NCI-H2171 (cell line): Measurements from ENCODE around the gene PRPSAP1.
A peak's percentile ranks its signal among the peaks of the same experiment; 100 is the strongest.
"Not testable (repeated sequence)": the region's sequence is repeated elsewhere in the genome, so short reads cannot be mapped to it uniquely, and the experiment has no call there.

Source experiments
- DNase-seq: peaks from one replicate; lab custom pipeline; 2025; lab: John Stamatoyannopoulos, UW

PRPSAP1 gene

DNA sequence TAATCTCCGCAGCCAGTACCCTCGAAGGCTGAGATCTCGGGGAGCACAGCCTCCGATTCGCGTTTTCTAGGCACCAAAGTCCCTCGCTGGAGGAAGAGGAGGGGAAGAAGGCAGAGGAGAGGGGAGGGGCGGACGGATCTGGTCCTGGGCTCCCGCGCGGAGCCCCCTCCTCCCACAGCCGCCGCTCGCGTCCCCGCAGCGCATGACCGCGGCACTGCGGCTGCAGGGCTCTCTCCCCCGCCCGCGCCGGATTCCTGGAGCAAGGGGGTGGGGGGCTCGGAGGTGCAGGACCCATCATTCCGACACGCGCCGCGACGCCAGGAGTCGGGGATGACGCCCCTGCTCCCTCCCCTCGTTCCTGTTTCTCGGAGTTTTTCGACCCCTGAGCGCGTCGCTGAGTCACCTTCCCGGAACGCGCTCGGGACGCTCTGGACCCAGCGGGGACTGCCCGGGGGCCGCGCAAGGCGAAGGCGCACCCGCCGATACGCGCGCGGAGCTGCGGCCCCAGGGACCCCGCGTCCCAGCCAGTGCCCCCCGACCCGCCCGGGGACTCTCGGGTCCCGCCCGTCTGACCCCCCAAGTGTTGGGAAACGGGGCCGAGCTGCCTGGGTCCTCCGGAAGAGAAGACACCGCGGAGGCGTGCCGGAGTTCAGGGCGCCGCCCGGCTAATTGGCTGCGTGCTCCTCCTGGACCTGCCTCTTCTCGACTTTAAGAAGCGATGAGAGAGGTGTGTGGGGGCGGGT lies 29.3 kb upstream of the PRPSAP1 start:
- no peak for DNase-seq

DNA sequence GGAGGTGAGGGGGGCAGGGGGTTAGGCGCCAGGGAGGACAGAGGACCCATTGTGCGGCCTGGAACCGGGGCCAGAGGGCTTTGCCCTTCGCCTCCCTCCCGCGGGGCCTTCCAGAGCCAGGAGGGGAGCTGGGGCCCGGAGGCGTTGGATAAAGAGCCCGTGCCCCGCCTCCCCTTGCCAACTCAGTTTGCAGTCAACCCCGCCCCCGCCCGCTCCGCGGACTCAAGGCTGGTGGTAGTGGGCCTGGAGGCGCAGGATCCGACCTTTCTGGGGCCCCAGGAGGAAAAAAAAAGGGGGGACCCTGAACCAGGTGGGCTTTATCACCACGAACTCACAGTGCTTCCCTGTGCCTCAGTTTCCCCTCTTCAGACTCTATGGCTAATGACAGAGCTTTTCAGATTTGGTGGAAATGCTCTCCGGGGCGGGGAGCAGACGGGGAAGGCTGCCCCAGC lies 28.7 kb upstream of the PRPSAP1 start:
- DNase-seq, result no peak

DNA sequence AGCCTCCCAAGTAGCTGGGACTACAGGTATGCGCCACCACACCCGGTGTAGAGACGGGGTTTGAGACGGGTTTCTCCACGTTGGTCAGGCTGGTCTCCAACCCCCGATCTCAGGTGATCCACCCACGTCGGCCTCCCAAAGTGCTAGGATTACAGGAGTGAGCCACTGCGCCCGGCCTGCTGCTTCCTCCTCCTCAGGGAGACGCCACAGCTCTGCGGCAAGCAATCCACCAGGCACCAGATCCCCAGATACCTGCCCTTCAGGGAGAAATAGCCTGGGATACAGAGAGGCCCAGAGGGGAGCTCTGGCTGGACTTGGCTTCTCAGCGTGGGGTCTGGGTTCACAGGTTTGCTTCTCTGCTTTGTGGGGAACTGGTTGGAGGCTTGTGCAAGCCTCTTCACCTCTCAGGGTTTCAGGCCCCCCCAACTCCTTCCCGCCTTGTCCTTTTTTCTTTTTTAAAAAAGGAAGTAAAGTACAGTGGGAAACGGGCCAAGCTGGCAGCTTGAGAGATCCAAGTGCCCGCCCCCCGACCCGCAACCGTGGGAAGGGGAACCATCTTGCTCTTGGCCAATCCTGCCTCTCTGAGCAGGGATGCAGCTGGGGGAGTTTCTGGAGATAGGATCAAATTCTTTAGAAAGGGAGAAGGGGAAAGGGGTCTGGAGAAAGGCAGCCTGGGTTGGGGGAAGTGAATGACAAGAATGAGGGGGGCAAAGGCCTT lies 28.1 kb upstream of the PRPSAP1 start:
- no peak for DNase-seq

DNA sequence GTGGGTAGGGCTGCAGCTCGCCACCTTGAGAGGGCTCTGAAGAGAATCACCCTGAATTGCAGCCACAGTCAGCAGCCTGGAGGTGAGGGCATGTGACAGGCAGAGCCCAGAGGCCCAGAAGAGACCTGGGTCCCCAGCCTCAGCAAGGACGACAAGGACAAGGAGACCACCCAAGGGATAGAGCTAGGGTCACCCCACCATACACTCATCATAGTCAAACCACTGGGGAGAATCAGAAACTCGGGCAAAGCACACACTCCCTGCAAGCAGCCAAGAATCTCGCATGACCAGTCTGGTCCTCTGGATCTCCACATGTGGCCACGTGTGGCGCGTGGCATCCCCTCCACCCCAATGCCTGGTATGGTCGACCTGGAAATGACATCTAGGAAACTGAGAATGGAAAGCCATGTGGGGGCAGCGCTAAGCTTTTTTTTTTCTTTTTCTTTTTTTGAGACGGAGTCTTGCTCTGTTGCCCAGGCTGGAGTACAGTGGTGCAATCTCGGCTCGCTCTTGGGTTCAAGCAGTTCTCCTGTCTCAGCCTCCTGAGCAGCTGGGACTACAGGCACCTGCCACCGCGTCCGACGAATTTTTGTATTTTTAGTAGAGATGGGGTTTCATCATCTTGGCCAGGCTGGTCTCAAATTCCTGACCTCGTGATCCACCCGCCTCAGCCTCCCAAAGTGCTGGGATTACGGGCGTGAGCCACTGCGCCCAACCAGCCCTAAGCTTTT lies 26.1 kb upstream of the PRPSAP1 start:
- DNase-seq, result no peak

DNA sequence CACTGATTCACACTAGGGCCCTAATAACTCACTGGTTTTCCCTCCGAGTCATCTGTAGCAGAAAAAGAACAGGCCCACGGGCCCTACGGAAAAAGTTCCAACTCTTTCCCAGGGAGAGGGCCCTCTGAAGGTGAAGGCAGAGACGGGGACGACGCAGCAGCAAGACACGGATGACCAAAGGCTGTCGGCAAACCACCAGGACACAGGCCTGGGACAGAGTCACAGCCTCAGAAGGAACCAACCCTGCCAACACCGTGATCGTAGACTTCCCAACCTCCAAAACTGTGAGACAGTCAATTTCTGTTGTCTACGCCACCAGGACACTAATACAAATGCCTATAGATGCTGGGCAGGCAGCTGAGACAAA lies 25.5 kb upstream of the PRPSAP1 start:
- no peak for DNase-seq

DNA sequence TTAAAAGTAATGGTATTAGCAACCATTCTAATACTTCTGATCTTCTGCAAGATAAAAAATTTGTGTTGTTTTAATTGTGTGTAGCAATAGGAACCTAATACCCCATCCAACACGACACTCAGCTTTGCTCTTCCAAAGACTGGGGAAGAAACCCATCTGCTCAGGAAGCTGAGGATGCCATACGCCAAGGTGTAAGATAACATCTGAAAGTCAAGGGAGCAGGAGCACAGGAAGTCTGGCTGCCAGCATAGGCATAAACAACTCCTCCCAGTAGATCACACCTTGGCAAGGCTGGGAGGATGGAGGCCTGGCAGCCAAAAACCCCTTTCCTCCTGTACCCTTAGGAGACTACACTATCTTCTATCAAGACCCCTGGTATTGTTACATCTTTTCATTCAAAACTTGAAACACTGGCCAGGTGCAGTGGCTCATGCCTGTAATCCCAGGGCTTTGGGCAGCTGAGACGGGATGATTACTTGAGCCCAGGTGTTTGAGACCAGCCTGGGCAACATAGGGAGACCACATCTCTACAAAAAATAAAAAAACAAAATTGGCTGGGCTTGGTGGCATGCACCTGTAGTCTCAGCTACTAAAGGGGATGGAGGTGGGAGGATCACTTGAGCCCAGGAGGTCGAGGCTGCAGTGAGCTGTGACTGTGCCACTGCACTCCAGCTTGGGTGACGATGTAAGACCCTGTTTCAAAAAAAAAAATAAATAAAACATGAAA lies 25.0 kb upstream of the PRPSAP1 start:
- peak; percentile 87 for DNase-seq

DNA sequence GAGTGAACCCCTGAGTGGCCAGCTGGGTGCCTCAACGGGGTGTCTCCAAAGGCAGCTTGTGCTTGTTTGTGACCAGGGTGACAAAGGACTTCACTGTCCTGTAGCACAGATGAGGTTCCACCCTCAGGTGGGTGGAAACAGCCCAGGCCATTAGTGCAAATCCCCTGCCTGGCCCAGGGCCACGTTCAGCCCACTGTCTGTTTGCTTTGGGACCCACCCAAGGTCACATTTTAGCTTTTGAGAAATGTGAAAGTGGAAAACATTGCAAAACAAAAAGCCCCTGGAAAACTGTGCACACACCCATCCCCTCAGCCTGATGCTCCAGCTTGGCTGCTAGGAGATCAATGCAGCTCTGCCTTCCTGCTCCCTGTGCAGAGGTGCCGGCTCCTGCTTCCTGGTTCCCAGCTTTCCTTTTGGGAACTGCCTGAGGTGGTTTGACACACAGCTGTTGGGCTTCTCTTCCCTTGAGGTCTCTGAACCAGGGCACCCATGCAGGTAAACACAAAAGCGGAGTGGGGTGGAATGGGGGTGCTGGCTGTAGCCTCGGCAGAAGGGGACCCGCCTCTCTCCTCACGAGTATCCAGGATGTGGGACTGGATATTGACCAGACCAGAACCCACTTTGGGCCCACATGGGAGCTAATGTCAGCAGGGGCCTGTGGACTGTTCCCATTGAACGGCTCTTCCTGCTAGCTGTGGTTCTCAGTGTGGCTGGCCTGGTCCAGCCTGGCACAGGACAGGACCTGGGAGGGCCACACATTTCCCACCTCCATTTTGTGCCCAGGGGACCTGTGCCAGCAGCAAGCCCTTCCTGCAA lies 22.8 kb upstream of the PRPSAP1 start:
- DNase-seq, result no peak

DNA sequence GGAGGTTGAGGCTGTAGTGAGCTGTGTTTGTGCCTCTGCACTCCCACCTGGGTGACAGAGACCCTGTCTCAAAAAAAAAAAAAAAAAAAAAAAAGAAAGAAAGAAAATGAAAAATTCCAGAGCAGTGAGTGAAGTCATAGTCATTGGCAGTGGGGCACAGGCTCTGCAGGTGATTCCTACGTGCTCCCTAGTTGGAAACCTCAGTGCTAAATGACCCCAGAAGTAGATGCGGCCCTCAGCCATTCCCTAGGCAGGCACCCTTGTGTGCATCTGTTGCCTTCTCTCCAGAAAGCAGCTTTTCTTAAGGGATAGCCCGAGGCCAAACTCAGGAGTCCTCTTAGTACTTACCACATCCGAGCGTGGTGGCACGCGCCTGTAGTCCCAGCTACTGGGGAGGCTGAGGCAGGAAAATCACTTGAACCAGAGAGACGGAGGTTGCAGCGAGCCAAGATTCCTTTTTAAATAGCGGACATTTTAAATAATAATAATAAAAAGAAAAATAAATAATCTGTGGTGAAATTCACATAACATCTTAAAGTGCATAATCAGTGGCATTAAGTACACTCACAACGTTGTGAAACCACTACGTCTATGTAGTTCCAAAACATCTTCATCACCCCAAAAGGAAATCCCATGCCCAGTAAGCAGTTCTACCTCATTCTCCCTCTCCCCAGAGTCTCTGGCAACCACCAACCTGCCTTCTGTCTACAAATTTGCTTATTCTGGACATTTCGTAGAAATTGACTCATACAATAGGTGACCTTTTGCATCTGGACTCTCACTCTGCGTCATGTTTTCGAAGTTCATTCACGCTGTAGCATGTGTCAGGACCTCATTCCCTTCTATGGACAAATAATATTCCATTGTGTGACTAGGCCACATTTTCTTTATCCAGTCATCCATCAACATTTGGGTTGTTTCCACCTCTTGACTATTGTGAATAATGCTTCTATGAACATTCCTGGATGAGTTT lies 18.2 kb upstream of the PRPSAP1 start:
- DNase-seq, result no peak

DNA sequence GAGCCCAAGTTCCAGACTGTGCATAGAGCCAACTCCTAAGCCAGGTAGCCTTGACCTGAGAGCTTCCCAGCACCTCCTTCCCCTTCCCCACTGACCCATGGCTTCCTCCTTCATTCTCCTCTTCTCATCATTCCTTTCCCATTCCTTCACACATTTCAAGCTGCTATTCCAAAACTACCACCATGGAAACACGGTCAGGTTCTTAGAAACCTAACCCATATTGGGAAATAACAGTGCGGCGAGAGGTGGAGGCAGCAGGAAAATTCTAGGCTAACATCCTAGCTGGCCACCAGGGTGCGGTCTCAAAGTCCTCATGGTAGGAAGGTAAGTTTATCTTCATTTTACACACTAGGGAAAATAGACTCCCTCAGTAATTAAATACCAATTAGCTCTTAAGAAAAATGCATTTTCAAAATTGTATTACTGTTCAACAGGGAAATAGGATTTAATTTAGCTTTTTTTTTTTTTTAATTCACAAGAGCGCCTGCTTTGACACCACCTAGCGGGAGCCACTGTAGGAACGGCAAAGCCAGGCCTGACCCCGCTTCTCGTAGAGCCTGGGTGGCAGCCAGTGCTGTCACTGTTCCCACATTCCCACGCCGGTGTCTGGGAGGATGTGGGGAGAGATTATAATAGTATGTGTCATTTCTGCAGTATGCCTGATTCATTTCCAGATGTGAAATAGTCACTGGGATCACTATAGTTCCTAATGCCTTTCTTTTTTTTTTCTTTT lies 16.7 kb upstream of the PRPSAP1 start:
- no peak for DNase-seq

GRCh38 chr17:76369804-76370203 lies 16.1 kb upstream of the PRPSAP1 start:
- peak; percentile 57 for DNase-seq

DNA sequence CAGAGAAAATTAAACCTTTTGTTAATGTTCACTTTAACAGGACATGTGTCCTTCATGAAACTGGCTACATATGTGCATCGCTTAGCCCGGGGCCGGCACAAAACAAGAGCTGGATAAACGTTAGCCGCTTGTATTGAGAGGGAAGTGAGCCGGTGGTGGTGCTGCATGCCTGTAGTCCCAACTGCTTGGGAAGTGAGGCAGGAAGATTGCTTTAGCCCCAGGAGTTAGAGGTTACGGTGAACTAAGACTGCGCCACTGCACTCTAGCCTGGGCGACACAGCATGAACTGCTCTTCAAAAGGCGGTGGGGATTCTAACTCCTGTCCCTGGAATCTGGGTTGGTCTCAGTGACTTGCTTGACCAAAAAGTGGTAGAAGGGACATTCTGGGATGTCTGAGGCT lies 15.7 kb upstream of the PRPSAP1 start:
- DNase-seq, result no peak

- no peak for DNase-seq
Measured at GRCh38 chr17:76368545-76368944, 14.8 kb upstream of the PRPSAP1 start.

DNA sequence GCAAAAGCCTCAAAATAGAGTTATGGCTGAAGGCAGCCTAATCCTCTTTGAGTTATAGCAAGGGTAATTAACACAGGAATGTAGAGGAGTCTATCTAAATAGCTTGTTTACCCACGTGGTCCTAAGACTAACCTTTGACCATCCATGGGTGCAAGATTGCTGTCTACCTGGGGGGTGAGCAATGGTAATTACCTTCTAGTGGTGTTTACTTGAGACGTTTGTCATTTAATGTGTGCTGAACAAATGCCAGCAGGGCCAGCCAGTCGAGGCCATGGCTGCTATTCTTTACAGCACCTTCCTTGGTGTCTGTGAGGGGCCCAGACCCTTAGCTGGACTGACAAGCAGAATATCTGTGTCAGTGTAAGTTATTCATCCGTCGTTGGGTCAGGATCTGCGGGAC lies 13.9 kb upstream of the PRPSAP1 start:
- DNase-seq, result no peak

- no peak for DNase-seq
Measured at GRCh38 chr17:76366247-76366646, 12.5 kb upstream of the PRPSAP1 start.

DNA sequence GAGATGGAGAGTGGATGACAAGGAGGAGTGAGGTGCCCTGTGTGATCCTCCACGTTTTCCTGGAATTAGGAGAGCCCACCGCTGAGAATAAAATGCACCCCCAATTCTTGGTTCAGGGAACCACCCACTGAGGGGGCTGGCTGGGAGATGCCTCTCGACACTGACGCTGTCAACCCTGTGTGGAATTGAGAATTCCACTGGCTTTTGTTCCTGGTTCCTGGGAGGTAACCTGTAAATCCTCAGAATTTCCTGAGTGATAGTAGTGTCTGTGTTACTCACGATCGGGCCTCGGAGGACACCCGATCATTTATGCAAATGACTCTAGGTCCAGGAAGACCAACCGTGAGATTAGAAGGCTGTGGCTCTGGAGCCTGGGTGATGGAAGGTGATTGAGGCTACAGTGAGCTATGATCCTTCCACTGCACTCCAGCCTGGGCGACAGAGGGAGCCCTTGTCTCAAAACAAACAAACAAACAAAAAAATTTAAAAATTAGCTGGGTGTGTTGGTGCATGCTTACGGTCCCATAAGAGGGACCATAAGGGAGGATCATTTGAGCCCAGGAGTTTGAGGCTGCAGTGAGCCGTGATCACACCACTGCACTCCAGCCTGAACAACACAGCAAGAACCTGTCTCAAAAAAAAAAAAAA lies 11.7 kb upstream of the PRPSAP1 start:
- DNase-seq, result peak; percentile 38

DNA sequence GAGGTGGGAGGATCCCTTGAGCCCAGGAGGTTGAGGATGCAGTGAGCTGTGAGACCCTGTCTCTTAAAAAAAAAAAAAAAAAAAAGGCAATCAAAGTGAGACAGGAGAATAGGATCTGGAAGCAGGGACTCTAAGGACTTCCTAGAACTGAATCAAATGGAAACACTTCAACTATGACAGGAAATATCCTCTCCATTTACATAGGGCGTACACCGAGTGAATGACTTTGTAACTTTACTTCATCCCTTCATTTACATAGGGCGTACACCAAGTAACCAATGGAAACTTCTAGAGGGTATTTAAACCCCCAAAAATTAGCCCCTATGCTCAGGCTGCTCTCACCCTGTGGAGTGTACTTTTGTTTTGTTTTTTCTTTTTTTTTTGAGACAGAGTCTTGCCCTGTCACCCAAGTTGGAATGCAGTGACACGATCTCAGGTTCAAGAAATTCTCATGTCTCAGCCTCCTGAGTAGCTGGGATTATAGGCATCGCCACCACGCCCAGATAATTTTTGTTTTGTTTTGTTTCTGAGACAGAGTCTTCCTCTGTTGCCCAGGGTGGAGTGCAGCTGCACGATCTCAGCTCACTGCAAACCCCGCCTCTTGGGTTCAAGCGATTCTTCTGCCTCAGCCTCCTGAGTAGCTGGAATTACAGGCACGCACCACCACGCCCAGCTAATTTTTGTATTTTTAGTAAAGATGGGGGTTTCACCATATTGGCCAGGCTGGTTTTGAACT lies 9.6 kb upstream of the PRPSAP1 start:
- no peak for DNase-seq

DNA sequence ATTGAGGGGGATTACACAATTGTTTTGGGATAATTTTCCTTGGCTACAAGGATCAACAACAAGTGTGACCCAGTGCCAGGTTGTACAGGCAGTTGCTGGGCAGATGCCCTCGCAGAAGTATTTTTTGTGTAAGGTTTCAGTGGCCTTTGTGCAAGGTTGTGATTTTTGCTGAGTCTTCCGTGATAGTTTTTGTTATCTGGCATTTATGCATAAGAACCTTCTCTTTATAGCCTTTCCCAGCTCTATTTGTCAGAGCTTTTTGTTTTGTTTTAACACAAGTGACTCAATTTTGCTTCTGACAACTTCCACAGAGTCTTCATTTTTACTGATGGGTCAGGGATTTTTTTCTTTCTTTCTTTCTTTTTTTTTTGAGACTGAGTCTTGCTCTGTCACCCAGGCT lies 6.7 kb upstream of the PRPSAP1 start:
- no peak for DNase-seq

DNA sequence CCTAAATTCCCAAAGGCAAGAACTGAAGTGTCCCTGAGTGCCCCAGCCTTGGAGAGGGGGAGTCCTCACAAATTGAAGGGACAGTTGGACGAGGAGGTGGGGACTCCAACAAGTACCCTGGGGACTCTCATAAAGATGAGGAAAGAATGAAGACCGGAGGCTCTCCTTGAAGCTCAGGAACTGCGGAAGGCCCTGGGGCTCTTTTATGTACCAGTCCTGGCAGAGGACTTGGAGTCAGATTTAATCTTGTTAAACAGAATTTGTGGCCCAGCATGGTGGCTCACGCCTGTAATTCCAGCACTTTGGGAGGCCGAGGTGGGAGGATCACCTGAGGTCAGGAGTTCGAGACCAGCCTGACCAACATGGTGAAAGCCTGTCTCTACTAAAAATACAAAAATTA lies 6.1 kb upstream of the PRPSAP1 start:
- not testable (repeated sequence) for DNase-seq
